ENCODE measurements around the gene STAP1. TPM values are rescaled to one million over a fixed set of nuclear protein-coding genes. Genes with fewer than 3 reads are reported as not detected.
"Not testable (repeated sequence)": the region's sequence is repeated elsewhere in the genome, so short reads cannot be mapped to it uniquely, and the experiment has no call there.

STAP1 gene
- total RNA-seq, 1 donor: not detected

- Histone ChIP-seq H4K20me1 (ENCODE audit: insufficient read depth, low read length) (no peaks in the 10 kb centered on the region), H2AFZ (ENCODE audit: low read length) (no peak overlapping the region), H3K4me2 (ENCODE audit: insufficient read depth, low read length) (no peak overlapping the region), H3K79me2 (ENCODE audit: insufficient read depth, low read length) (peaks cover 42% of the 10 kb centered on the region), H3K36me3 (ENCODE audit: insufficient read depth, low read length) (peaks cover 13% of the 10 kb centered on the region), H3K4me1 (ENCODE audit: insufficient read depth, low read length) (no peaks in the 10 kb centered on the region), H3K27me3 (ENCODE audit: insufficient read depth, low read length) (no peaks in the 10 kb centered on the region), H3K9me3 (ENCODE audit: low read depth, low read length) (no peaks in the 10 kb centered on the region), H3K4me3 (ENCODE audit: insufficient read depth, low read length) (no peak overlapping the region), H3K27ac (ENCODE audit: low read depth, low read length) (no peak overlapping the region)
- TF ChIP-seq, protein P1, sequence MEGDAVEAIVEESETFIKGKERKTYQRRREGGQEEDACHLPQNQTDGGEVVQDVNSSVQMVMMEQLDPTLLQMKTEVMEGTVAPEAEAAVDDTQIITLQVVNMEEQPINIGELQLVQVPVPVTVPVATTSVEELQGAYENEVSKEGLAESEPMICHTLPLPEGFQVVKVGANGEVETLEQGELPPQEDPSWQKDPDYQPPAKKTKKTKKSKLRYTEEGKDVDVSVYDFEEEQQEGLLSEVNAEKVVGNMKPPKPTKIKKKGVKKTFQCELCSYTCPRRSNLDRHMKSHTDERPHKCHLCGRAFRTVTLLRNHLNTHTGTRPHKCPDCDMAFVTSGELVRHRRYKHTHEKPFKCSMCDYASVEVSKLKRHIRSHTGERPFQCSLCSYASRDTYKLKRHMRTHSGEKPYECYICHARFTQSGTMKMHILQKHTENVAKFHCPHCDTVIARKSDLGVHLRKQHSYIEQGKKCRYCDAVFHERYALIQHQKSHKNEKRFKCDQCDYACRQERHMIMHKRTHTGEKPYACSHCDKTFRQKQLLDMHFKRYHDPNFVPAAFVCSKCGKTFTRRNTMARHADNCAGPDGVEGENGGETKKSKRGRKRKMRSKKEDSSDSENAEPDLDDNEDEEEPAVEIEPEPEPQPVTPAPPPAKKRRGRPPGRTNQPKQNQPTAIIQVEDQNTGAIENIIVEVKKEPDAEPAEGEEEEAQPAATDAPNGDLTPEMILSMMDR (IDR thresholded peaks at IDR 0.05; ENCODE audit: extremely low read depth, low read depth, low read length): no peak
- DNase-seq (ENCODE audit: insufficient read length, low spot score, missing footprints): no peak
These were observed 36.3 kb upstream of the STAP1 start for GRCh38 chr4:67522230-67522629.

- DNase-seq (ENCODE audit: insufficient read length, low spot score, missing footprints): no peak
- no peak overlapping the region for H3K4me3 ChIP-seq (ENCODE audit: insufficient read depth, low read length)
- no peak overlapping the region for H3K4me2 ChIP-seq (ENCODE audit: insufficient read depth, low read length)
These were observed 35.5 kb upstream of the STAP1 start for GRCh38 chr4:67522851-67523671.

DNA sequence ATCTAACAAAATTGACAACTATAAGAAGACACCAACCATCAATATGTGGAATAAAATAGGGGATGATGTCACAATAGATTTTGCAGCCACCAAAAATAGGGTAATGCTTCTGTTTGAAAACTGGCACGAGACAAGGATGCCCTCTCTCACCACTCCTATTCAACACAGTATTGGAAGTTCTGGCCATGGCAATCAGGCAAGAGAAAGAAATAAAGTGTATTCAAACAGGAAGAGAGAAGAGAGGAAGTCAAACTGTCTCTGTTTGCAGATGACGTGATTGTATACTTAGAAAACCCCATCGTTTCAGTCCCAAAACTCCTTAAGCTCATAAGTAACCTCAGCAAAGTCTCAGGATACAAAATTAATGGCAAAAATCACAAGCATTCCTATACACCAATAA is 34.4 kb upstream of the STAP1 start:
- peaks cover 47% of the 10 kb centered on the region for H3K79me2 ChIP-seq (ENCODE audit: insufficient read depth, low read length)

More at GRCh38 chr4:67522851-67523671, 35.5 kb upstream of the STAP1 start:
- TF ChIP-seq, protein P1 (IDR thresholded peaks at IDR 0.05; ENCODE audit: extremely low read depth, low read depth, low read length): no peak
- Histone ChIP-seq H3K79me2 (ENCODE audit: insufficient read depth, low read length) (peaks cover 47% of the 10 kb centered on the region), H3K9me3 (ENCODE audit: low read depth, low read length) (no peaks in the 10 kb centered on the region), H3K27me3 (ENCODE audit: insufficient read depth, low read length) (no peaks in the 10 kb centered on the region), H2AFZ (ENCODE audit: low read length) (no peak overlapping the region), H3K4me1 (ENCODE audit: insufficient read depth, low read length) (no peaks in the 10 kb centered on the region), H4K20me1 (ENCODE audit: insufficient read depth, low read length) (no peaks in the 10 kb centered on the region), H3K36me3 (ENCODE audit: insufficient read depth, low read length) (peaks cover 7% of the 10 kb centered on the region), H3K27ac (ENCODE audit: low read depth, low read length) (no peak overlapping the region)

DNA sequence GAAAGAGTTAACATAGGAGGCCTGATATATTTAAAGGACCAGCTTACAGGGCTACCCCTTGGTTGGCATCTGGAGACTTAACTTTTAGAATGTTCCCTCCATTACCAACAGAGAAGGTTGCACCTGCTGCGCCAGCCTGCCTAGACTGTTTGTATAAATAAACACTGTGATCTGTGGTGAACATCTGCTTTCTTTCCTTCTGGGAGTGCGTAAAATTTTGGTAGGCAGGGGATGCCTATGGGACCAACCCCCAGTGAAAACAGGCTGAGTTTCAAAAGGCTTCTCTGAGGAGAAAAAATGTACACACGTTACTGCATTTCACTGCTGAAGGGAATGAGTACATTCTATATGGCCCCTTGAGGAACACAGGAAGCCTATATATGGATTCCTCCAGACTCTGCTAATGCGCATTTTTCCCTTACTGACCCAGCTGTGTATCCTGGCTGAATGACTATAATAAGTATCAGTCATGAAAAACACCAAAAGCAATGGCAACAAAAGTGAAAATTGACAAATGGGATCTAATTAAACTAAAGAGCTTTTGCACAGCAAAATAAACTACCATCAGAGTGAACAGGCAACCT is 27.1 kb upstream of the STAP1 start:
- Histone ChIP-seq H4K20me1 (ENCODE audit: insufficient read depth, low read length) (no peaks in the 10 kb centered on the region), H3K9me3 (ENCODE audit: low read depth, low read length) (no peaks in the 10 kb centered on the region), H3K27ac (ENCODE audit: low read depth, low read length) (no peak overlapping the region), H3K4me1 (ENCODE audit: insufficient read depth, low read length) (no peaks in the 10 kb centered on the region), H3K4me3 (ENCODE audit: insufficient read depth, low read length) (no peak overlapping the region), H3K79me2 (ENCODE audit: insufficient read depth, low read length) (peaks cover 16% of the 10 kb centered on the region), H3K36me3 (ENCODE audit: insufficient read depth, low read length) (peaks cover 19% of the 10 kb centered on the region), H3K4me2 (ENCODE audit: insufficient read depth, low read length) (no peak overlapping the region), H2AFZ (ENCODE audit: low read length) (no peak overlapping the region), H3K27me3 (ENCODE audit: insufficient read depth, low read length) (no peaks in the 10 kb centered on the region)
- DNase-seq (ENCODE audit: insufficient read length, low spot score, missing footprints): no peak
- TF ChIP-seq, protein P1 (IDR thresholded peaks at IDR 0.05; ENCODE audit: extremely low read depth, low read depth, low read length): no peak

More for the DNA sequence above, 34.4 kb upstream of the STAP1 start:
- H2AFZ ChIP-seq (ENCODE audit: low read length); H3K4me1 ChIP-seq (ENCODE audit: insufficient read depth, low read length); H4K20me1 ChIP-seq (ENCODE audit: insufficient read depth, low read length); H3K27ac ChIP-seq (ENCODE audit: low read depth, low read length); H3K9me3 ChIP-seq (ENCODE audit: low read depth, low read length); H3K4me3 ChIP-seq (ENCODE audit: insufficient read depth, low read length); DNase-seq (ENCODE audit: insufficient read length, low spot score, missing footprints); H3K4me2 ChIP-seq (ENCODE audit: insufficient read depth, low read length); H3K27me3 ChIP-seq (ENCODE audit: insufficient read depth, low read length); H3K36me3 ChIP-seq (ENCODE audit: insufficient read depth, low read length): not testable (repeated sequence)

DNA sequence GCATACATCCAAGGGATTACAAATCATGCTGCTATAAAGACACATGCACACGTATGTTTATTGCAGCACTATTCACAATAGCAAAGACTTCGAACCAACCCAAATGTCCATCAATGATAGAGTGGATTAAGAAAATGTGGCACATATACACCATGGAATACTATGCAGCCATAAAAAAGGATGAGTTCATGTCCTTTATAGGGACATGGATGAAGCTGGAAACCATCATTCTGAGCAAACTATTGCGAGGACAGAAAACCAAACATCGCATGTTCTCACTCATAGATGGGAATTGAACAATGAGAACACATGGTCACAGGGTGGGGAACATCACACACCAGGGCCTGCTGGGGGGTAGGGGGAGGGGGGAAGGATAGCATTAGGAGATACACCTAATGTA is 26.1 kb upstream of the STAP1 start:
- H3K9me3 ChIP-seq (ENCODE audit: low read depth, low read length); H3K4me3 ChIP-seq (ENCODE audit: insufficient read depth, low read length); H3K27ac ChIP-seq (ENCODE audit: low read depth, low read length); H2AFZ ChIP-seq (ENCODE audit: low read length); H3K4me2 ChIP-seq (ENCODE audit: insufficient read depth, low read length); DNase-seq (ENCODE audit: insufficient read length, low spot score, missing footprints); H3K27me3 ChIP-seq (ENCODE audit: insufficient read depth, low read length); H3K4me1 ChIP-seq (ENCODE audit: insufficient read depth, low read length); H4K20me1 ChIP-seq (ENCODE audit: insufficient read depth, low read length): not testable (repeated sequence)
- H3K36me3 ChIP-seq (ENCODE audit: insufficient read depth, low read length): peaks cover 25% of the 10 kb centered on the region
- H3K79me2 ChIP-seq (ENCODE audit: insufficient read depth, low read length): peaks cover 13% of the 10 kb centered on the region
